8988T (cell line): Measurements from ENCODE around the gene MTMR12.

Experiments used
- DNase-seq: peaks from one replicate; pipeline ENCODE4 v3.0.0; 2011

Gene MTMR12

GRCh38 chr5:32274548-32275395 is 38.0 kb downstream of the MTMR12 start:
- DNase-seq, result no peak

GRCh38 chr5:32273821-32274220 is 38.9 kb downstream of the MTMR12 start:
- no peak for DNase-seq

GRCh38 chr5:32272746-32273145 is 40.0 kb downstream of the MTMR12 start:
- DNase-seq, result no peak

GRCh38 chr5:32270946-32271345 is 41.8 kb downstream of the MTMR12 start:
- DNase-seq, result no peak

- no peak for DNase-seq
Measured at GRCh38 chr5:32270178-32270577, 42.6 kb downstream of the MTMR12 start.

GRCh38 chr5:32265902-32266301 is 46.8 kb downstream of the MTMR12 start:
- no peak for DNase-seq

- DNase-seq, result no peak
Measured at GRCh38 chr5:32264957-32265572, 47.7 kb downstream of the MTMR12 start.

GRCh38 chr5:32263684-32264083 is 49.1 kb downstream of the MTMR12 start:
- no peak for DNase-seq

- DNase-seq, result no peak
Measured at GRCh38 chr5:32261198-32261597, 51.5 kb downstream of the MTMR12 start.

GRCh38 chr5:32259033-32259432 is 53.7 kb downstream of the MTMR12 start:
- no peak for DNase-seq

- DNase-seq, result no peak
Measured at GRCh38 chr5:32258424-32258823, 54.3 kb downstream of the MTMR12 start.

- DNase-seq, result no peak
Measured at GRCh38 chr5:32255540-32255900, 57.2 kb downstream of the MTMR12 start.

- DNase-seq, result no peak
Measured at GRCh38 chr5:32254881-32255539, 57.7 kb downstream of the MTMR12 start.

GRCh38 chr5:32251871-32252458 is 60.8 kb downstream of the MTMR12 start:
- DNase-seq, result no peak

GRCh38 chr5:32249668-32250067 is 63.1 kb downstream of the MTMR12 start:
- DNase-seq, result no peak

- no peak for DNase-seq
Measured at GRCh38 chr5:32245742-32246141, 67.0 kb downstream of the MTMR12 start.

GRCh38 chr5:32244017-32244416 is 68.7 kb downstream of the MTMR12 start:
- no peak for DNase-seq

- DNase-seq, result no peak
Measured at GRCh38 chr5:32241034-32241783, 71.5 kb downstream of the MTMR12 start.

- no peak for DNase-seq
Measured at GRCh38 chr5:32239385-32239784, 73.4 kb downstream of the MTMR12 start.

GRCh38 chr5:32233696-32234447 is 78.9 kb downstream of the MTMR12 start:
- no peak for DNase-seq

- no peak for DNase-seq
Measured at GRCh38 chr5:32233220-32233695, 79.5 kb downstream of the MTMR12 start.
